HUES64 (cell line): ENCODE measurements around the gene LHFPL2.
A peak's percentile ranks its signal among the peaks of the same experiment; 100 is the strongest.

Experiments
- H3K27ac ChIP-seq: 2 replicates; pipeline ENCODE4 v1.7.0; 2013; ENCODE audit warnings: low read depth, low read length, inconsistent platforms
- H3K27me3 ChIP-seq: 2 replicates; pipeline ENCODE4 v1.6.1; 2013; ENCODE audit warnings: mild to moderate bottlenecking, low read length; ENCODE audit not compliant: insufficient read depth
- H3K36me3 ChIP-seq: 2 replicates; pipeline ENCODE4 v1.6.1; 2013; ENCODE audit warnings: mild to moderate bottlenecking, low read length; ENCODE audit not compliant: insufficient read depth
- H3K4me1 ChIP-seq: 2 replicates; pipeline ENCODE4 v1.6.1; 2013; ENCODE audit warnings: mild to moderate bottlenecking, low read length, moderate library complexity; ENCODE audit not compliant: insufficient read depth
- H3K4me3 ChIP-seq: 2 replicates; pipeline ENCODE4 v1.5.1; 2013; ENCODE audit warnings: mild to moderate bottlenecking, low read length, moderate library complexity
- H3K9ac ChIP-seq: 2 replicates; pipeline ENCODE4 v1.6.1; 2013; ENCODE audit warnings: mild to moderate bottlenecking, low read depth, low read length
- H3K9me3 ChIP-seq: 2 replicates; pipeline ENCODE4 v1.6.1; 2013; ENCODE audit warnings: low read depth, low read length; ENCODE audit not compliant: insufficient read depth
- WGBS: fragments of 150-250, 120-280 bp; methylation state at CpG from one replicate; pipeline ENCODE4 v1.1.7; 2013; ENCODE audit warnings: missing lambda C conversion rate; 5-methylcytosine and 5-hydroxymethylcytosine counted together

LHFPL2 gene

DNA sequence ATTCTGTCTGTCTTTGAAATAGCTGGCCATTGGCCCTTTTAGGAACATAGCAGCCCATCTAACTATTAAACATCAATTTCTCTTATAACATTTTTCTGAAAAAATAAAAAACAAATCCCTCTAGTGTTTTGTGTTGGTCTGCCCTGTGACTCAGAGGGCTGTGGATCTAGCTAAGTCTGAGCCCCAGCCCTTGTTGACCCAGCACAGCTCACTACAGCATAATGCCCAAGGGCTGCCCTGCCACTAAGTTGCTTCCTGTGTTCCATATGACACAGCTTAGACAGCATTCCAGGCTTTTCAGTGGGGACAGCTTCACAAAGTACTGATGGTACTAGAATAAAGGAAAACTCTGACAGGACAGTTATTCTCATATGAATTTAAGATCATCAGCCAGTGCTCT lies 152.2 kb downstream of the LHFPL2 start:
- peak overlapping the region; percentile 75 for H3K27ac ChIP-seq

DNA sequence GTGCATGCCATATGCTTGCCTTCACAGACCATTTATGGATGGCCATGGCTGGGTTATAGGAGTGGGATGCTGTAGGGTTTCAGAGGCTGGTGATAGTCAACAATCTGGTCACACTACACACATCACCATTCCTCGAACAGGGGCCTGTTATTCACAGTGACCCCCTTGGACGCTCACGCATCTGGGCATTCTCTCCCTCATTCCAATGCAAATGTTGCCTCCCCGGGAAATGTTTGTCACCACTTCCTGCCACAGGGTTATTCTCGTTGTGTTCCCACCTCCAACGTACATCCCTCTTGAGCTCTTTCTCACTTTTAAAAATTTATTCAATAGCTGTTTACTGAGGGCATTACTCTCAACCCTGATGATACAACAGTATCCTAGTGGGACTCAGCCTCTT lies 152.8 kb downstream of the LHFPL2 start:
- Histone ChIP-seq H3K9ac (no peak overlapping the region), H3K27me3 (no peaks in the 10 kb centered on the region), H3K4me1 (peaks cover 30% of the 10 kb centered on the region), H3K27ac (peak overlapping the region; percentile 75), H3K36me3 (no peaks in the 10 kb centered on the region), H3K4me3 (no peak overlapping the region), H3K9me3 (no peaks in the 10 kb centered on the region)
- 17% methylated on average over 6 of the region's 6 CpGs for WGBS

More for the DNA sequence above, 152.2 kb downstream of the LHFPL2 start:
- Histone ChIP-seq H3K4me1 (peaks cover 29% of the 10 kb centered on the region), H3K27me3 (no peaks in the 10 kb centered on the region), H3K4me3 (no peak overlapping the region), H3K36me3 (no peaks in the 10 kb centered on the region), H3K9me3 (no peaks in the 10 kb centered on the region), H3K9ac (no peak overlapping the region)

DNA sequence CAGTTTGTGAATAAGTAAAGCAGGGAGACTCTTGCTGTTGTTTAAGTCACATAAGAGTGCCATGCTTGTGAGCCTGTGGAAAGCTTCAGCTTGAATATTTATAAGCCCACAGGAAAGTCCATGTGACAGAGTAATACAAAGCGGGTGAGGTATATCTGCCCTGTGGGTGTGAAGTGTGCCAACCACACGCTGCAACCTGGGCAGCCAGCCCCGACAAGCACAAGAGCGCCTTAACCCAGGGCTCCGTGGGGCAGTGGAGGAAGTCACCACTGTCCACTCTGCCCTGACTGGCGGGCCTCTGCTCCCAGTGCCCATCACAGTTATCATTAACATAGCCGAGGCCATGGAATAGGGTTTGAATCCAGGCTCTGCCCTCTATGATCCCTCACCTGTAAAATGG lies 155.9 kb downstream of the LHFPL2 start:
- Histone ChIP-seq H3K9me3 (no peaks in the 10 kb centered on the region), H3K27ac (no peak overlapping the region), H3K27me3 (no peaks in the 10 kb centered on the region), H3K4me3 (no peak overlapping the region), H3K9ac (no peak overlapping the region), H3K4me1 (peaks cover 30% of the 10 kb centered on the region), H3K36me3 (peaks cover 20% of the 10 kb centered on the region)
- 94% methylated on average over 7 of the region's 7 CpGs for WGBS

DNA sequence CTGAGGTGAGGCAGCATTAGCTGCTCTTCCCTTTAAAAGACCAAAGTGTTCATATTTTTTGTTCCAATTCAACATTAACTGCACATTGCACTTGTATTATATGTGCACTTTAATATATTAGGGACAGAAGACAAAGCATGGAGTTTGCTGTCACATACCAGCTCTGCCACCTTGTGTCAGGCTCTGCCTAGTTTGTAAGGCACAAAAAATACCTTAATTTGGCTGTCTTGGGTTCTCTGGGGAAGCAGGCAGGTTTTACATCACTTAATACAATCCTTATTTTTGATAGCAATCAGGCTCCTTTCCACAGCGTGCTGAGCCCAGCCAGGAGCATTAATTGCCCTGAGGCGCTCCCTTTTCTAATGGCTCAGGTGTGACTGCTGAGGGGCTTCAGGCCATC lies 156.3 kb downstream of the LHFPL2 start:
- Histone ChIP-seq H3K27me3 (no peaks in the 10 kb centered on the region), H3K36me3 (peaks cover 24% of the 10 kb centered on the region), H3K27ac (no peak overlapping the region), H3K9ac (no peak overlapping the region), H3K9me3 (no peaks in the 10 kb centered on the region), H3K4me3 (no peak overlapping the region), H3K4me1 (peaks cover 29% of the 10 kb centered on the region)
- 90% methylated on average over 2 of the region's 2 CpGs for WGBS

DNA sequence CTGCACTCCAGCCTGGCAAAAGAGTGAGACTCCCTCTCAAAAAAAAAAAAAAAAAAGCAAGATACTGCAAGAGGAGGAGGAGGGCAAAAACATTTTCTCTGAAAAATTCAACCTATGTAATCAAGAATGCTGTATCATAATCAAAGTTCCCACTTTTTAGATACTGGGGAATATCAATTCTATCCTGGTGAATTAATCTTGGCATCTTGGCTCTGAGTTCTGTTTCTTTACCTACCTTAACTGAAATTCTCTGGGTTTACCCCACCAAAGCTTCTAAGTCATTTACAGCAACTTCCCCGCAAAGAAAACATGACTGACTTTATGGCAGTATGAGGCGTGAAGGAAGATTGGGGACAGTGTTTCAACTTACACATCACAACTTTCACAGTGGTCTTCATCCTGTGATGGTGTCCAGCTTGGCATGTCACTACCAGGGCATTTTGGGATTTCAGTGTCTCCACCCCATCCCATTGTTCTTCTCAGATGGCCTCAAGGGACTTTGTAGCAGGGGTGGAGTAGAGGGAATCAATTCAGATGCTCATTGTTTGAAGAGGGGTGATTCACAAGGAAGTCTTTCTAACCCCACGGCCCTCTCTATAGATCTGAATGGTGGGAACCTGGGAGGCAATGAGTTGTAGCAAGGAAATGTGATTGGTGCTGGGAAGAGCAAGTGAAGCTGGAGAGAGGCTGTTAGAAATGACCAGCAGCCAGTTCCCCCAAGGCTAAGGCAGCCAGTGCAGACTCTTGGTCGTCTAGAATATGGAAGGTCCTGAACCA lies 157.7 kb downstream of the LHFPL2 start:
- Histone ChIP-seq H3K27ac (no peak overlapping the region), H3K4me1 (peaks cover 15% of the 10 kb centered on the region), H3K27me3 (no peaks in the 10 kb centered on the region), H3K36me3 (peaks cover 32% of the 10 kb centered on the region), H3K9me3 (no peaks in the 10 kb centered on the region), H3K9ac (no peak overlapping the region), H3K4me3 (no peak overlapping the region)
- WGBS = 79% methylated on average over 4 of the region's 4 CpGs

DNA sequence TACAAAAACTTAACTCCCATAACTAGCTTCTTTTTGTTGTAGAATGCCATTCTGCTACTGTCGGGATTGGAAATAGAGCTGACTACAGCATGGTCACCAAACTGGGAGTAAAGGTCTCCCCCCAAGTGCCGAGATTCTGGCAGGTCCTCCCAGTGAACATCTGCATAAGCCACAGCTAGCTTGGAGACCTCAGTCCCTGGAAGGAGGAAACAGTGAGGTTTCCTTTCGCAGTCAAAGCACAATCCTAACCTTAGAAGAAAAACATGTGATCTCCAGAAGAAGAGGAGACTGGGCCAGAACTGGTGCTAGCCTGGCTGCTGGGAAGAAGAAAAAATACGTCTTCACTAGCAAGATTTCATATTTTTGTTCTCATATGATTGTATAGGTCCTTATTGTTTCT lies 160.7 kb downstream of the LHFPL2 start:
- Histone ChIP-seq H3K36me3 (peaks cover 34% of the 10 kb centered on the region), H3K4me3 (no peak overlapping the region), H3K4me1 (peaks cover 7% of the 10 kb centered on the region; the same call in 1 of the 2 replicates), H3K27me3 (no peaks in the 10 kb centered on the region), H3K9me3 (no peaks in the 10 kb centered on the region), H3K9ac (no peak overlapping the region), H3K27ac (no peak overlapping the region)
- WGBS = over 99% methylated on average over 4 of the region's 4 CpGs

DNA sequence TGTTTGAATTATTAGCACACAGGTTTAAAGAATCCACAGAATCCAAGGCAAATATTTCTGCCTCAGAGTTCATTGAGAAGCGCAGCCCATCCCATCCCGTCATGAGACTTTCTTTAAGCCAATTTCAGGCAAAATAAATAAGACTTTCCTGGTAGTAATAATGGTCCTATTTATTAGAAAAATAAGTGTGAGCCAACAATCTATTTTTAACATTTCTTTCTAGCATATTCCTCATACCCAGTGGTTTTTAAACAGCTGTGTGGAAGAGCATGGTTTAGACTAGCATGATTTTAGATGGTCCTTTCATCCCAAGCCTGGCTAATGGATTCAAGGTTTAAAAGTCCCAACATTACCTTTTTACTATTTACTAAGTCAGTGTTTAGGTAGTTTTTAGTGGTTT lies 162.4 kb downstream of the LHFPL2 start:
- peaks cover 40% of the 10 kb centered on the region for H3K36me3 ChIP-seq
- no peak overlapping the region for H3K4me3 ChIP-seq
- H3K27me3 ChIP-seq = no peaks in the 10 kb centered on the region
- H3K27ac ChIP-seq = no peak overlapping the region
- WGBS = 90% methylated on average over 2 of the region's 2 CpGs
- H3K9ac ChIP-seq = no peak overlapping the region
- H3K9me3 ChIP-seq = no peaks in the 10 kb centered on the region
- no peaks in the 10 kb centered on the region for H3K4me1 ChIP-seq

DNA sequence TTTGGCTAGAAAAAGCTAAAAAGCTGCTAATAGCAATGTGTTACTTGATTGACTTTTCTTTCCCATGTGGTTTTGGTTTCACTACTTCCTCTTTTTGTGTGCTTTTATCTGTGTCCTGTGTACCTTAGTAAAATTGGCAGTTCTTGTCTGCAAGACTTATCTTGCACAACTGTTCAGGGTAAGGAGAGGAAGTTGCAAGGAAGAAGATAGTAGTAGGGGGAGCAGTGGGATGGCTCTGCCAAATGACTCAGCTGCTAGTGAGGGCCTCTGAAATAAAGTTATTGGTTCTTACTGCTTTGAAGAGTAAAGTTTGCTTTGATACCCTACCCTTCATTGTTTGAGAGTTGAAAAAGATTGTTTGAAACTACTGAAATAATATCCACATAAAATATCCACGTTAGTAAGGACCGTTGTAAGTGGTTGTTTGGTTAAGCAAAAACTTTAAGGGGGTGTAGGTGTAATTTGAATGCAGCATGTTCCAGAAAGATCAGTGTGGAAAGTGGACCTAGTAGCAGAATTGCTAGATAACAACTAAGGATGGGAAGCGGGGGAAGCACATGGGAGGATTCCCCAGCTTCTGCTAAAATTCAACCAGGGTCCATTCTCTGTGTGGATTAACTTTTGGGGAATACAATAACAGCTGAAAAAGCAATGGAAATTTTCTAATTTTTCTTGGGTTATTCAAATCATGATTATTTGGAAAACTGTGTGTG lies 164.6 kb downstream of the LHFPL2 start:
- Histone ChIP-seq H3K4me1 (no peaks in the 10 kb centered on the region), H3K9ac (no peak overlapping the region), H3K36me3 (peaks cover 33% of the 10 kb centered on the region), H3K4me3 (no peak overlapping the region), H3K27me3 (no peaks in the 10 kb centered on the region), H3K27ac (no peak overlapping the region), H3K9me3 (no peaks in the 10 kb centered on the region)
- WGBS = 97% methylated on average over 3 of the region's 3 CpGs

DNA sequence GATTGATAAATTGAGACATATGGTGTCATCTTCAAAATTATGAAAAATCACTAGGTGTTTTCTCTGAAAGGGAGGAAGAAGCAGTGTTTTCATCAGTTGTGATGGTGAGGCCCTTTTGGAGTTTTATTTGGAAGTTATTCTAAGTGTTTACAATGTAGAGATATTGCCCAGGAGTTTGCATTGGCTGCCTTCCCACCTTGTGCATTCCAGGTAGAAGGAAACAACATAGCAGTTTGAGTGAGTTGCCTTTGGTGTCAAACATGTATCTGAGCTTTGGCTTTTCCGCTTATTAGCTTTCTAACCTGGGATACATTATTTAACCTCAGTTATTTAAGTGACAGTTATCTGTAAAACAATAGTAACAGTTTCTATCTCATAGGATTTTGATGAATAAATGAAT lies 165.6 kb downstream of the LHFPL2 start:
- WGBS = 100% methylated on average over 1 of the region's 1 CpG
- Histone ChIP-seq H3K27me3 (no peaks in the 10 kb centered on the region), H3K36me3 (peaks cover 23% of the 10 kb centered on the region), H3K27ac (no peak overlapping the region), H3K4me1 (no peaks in the 10 kb centered on the region), H3K9ac (no peak overlapping the region), H3K4me3 (no peak overlapping the region), H3K9me3 (no peaks in the 10 kb centered on the region)

DNA sequence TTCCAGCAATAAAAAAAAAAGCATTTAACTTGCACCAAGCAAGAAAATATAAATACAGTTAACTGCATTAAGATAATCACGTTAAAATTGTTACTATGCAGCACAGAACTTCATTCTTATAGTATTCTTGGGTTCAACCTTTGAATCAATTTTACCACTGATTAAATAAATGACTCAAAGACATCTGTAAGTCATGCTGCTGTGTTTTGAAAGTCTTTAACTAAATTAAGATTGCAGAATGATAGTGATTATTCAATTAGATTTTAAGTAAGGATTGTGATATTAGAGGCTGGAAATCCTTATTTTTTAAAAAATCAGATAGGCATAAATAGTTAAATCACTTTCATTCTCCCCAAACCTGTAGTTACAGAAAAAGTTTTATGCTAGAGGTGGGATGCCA lies 171.8 kb downstream of the LHFPL2 start:
- Histone ChIP-seq H3K9me3 (no peaks in the 10 kb centered on the region), H3K4me3 (no peak overlapping the region), H3K27ac (no peak overlapping the region), H3K9ac (no peak overlapping the region), H3K36me3 (peaks cover 9% of the 10 kb centered on the region), H3K27me3 (no peaks in the 10 kb centered on the region), H3K4me1 (no peaks in the 10 kb centered on the region)
- 95% methylated on average over 1 of the region's 1 CpG for WGBS

DNA sequence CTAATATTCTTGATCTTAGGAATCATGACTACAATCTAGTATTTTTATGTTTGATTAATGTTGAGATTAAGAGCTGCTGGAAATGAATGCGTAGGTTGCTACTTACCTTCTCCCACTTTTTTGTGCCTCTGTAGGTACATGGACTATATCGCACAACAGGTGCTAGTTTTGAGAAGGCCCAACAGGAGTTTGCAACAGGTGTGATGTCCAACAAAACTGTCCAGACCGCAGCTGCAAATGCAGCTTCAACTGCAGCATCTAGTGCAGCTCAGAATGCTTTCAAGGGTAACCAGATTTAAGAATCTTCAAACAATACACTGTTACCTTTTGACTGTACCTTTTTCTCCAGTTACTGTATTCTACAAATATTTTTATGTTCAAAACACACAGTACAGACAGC lies 173.2 kb downstream of the LHFPL2 start:
- 93% methylated on average over 3 of the region's 3 CpGs for WGBS
- H3K27ac ChIP-seq = no peak overlapping the region
- peaks cover 9% of the 10 kb centered on the region for H3K36me3 ChIP-seq
- H3K9ac ChIP-seq = no peak overlapping the region
- H3K4me3 ChIP-seq = no peak overlapping the region
- H3K4me1 ChIP-seq = no peaks in the 10 kb centered on the region
- no peaks in the 10 kb centered on the region for H3K9me3 ChIP-seq
- H3K27me3 ChIP-seq = no peaks in the 10 kb centered on the region
